Erythroblast (primary cell): ENCODE data around the gene CWC25.

ENCODE experiments used
- GATA1 ChIP-seq: IDR thresholded peaks from 2 replicates; pipeline ENCODE4 v1.6.1; 2011; ENCODE audit warnings: low read depth, mild to moderate bottlenecking, control low read depth, low read length, moderate library complexity
- POLR2A ChIP-seq: IDR thresholded peaks from 2 replicates; pipeline ENCODE4 v1.6.1; 2011; ENCODE audit warnings: mild to moderate bottlenecking, low read length

GRCh38 chr17:38851434-38851833, 26.3 kb upstream of the CWC25 start:
- no peak for TF ChIP-seq GATA1
- no peak for TF ChIP-seq POLR2A
